Fibroblast of mammary gland (primary cell): ENCODE data around the gene NLRP3.

ENCODE experiments used
- DNase-seq: peaks from one replicate; pipeline ENCODE4 v3.0.0-alpha.2; 2010; ENCODE audit warnings: low read depth
- H3K4me3 ChIP-seq: 2 replicates; pipeline ENCODE4 v1.5.1; 2011; ENCODE audit warnings: low read depth, mild to moderate bottlenecking, low read length, moderate library complexity; ENCODE audit not compliant: control insufficient read depth
- TF ChIP-seq, protein P1 (sequence below): conservative IDR thresholded peaks from 2 replicates; pipeline ENCODE4 v1.5.1; 2011; ENCODE audit warnings: low read depth, low read length, inconsistent platforms; ENCODE audit not compliant: control insufficient read depth, insufficient read depth

Gene NLRP3

GRCh38 chr1:247429496-247429895 lies 13.5 kb downstream of the NLRP3 start:
- TF ChIP-seq, protein P1, sequence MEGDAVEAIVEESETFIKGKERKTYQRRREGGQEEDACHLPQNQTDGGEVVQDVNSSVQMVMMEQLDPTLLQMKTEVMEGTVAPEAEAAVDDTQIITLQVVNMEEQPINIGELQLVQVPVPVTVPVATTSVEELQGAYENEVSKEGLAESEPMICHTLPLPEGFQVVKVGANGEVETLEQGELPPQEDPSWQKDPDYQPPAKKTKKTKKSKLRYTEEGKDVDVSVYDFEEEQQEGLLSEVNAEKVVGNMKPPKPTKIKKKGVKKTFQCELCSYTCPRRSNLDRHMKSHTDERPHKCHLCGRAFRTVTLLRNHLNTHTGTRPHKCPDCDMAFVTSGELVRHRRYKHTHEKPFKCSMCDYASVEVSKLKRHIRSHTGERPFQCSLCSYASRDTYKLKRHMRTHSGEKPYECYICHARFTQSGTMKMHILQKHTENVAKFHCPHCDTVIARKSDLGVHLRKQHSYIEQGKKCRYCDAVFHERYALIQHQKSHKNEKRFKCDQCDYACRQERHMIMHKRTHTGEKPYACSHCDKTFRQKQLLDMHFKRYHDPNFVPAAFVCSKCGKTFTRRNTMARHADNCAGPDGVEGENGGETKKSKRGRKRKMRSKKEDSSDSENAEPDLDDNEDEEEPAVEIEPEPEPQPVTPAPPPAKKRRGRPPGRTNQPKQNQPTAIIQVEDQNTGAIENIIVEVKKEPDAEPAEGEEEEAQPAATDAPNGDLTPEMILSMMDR = no peak
- peak; percentile 8 for DNase-seq
- H3K4me3 ChIP-seq = no peak overlapping the region

DNA sequence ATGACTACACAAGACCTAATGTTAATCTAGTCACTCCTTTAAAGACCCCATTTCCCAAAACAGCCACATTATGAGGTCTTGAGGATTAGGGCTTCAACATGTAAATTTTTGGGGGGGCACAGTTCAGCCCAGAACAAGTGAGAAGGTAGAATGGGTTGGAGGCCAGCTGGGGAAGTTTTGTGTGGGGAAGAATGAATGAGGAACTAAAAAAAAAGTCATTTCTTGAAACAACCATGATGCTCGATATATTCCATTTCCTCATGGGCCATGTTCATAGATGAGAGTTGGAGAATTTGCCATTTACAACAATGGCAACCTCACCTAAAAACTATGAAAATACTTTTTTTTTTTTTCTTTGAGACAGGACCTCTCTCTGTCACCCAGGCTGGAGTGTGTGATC lies 14.5 kb downstream of the NLRP3 start:
- no peak overlapping the region for H3K4me3 ChIP-seq
- no peak for DNase-seq
- TF ChIP-seq, protein P1 = no peak

GRCh38 chr1:247431643-247432042 lies 15.7 kb downstream of the NLRP3 start:
- DNase-seq = no peak
- no peak overlapping the region for H3K4me3 ChIP-seq
- TF ChIP-seq, protein P1 = no peak

DNA sequence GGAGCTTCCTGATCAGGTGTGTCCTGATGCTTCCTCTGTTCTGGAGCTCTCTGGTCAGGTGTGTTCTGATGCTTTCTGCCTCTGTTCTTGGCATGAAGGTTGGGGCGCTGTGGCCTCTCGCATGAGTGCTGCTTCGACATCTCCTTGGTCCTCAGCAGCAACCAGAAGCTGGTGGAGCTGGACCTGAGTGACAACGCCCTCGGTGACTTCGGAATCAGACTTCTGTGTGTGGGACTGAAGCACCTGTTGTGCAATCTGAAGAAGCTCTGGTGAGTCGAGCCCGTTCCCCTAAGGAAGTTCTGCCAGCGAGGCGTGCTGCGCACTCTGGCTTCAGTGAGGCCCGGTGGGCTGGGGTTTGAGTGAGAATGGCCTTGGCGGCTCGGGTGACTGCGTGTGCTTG lies 18.0 kb downstream of the NLRP3 start:
- TF ChIP-seq, protein P1 = no peak
- H3K4me3 ChIP-seq = no peak overlapping the region
- no peak for DNase-seq

- TF ChIP-seq, protein P1 = no peak
- no peak overlapping the region for H3K4me3 ChIP-seq
- DNase-seq = no peak
These were observed 19.2 kb downstream of the NLRP3 start for GRCh38 chr1:247435030-247435758.

DNA sequence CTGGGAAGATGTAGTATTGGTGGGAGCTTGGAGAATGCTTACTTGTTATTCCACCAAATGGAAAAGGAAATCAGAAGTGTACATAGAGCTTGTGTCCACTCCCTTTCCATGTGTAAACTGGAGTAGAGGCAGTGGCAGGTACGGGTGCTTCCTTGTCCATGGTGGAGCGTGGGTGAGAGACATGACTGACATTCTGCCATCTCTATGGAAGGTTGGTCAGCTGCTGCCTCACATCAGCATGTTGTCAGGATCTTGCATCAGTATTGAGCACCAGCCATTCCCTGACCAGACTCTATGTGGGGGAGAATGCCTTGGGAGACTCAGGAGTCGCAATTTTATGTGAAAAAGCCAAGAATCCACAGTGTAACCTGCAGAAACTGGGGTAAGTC lies 19.8 kb downstream of the NLRP3 start:
- TF ChIP-seq, protein P1 = no peak
- DNase-seq = no peak
- no peak overlapping the region for H3K4me3 ChIP-seq
